ENCODE measurements around the gene CRB3.

DNA sequence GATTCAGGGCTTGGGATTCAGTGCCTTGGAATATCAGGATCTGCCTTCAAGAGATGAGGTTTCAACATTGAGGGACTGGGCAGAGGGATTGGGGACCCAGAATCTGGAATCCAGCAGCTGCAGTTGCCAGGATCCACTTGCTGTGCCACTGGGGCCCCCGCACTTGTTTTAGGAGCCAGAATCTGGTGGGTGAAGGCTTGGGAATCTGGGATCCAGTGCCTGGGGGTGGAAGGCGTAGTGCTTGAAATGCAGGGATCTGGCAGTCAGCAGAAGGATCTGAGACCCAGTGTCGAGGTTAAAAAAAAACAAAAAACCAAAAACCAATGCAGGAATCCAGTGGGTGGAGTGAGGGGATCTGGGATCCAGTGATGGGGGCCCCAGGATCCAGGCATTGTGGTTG lies 23.2 kb upstream of the CRB3 start:
- TF ChIP-seq, protein P1, sequence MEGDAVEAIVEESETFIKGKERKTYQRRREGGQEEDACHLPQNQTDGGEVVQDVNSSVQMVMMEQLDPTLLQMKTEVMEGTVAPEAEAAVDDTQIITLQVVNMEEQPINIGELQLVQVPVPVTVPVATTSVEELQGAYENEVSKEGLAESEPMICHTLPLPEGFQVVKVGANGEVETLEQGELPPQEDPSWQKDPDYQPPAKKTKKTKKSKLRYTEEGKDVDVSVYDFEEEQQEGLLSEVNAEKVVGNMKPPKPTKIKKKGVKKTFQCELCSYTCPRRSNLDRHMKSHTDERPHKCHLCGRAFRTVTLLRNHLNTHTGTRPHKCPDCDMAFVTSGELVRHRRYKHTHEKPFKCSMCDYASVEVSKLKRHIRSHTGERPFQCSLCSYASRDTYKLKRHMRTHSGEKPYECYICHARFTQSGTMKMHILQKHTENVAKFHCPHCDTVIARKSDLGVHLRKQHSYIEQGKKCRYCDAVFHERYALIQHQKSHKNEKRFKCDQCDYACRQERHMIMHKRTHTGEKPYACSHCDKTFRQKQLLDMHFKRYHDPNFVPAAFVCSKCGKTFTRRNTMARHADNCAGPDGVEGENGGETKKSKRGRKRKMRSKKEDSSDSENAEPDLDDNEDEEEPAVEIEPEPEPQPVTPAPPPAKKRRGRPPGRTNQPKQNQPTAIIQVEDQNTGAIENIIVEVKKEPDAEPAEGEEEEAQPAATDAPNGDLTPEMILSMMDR (IDR thresholded peaks at IDR 0.05), result no peak
- no peak for TF ChIP-seq POLR2AphosphoS5 (IDR thresholded peaks at IDR 0.05)
